CD4-positive, alpha-beta T cell treated with Interleukin-1 beta for 1 hour (primary cell): ENCODE data around the gene BID.

Source experiments
- DNase-seq, 2 donors: peaks; one replicate each; pipeline ENCODE4 v3.0.0-alpha.2; 2020 to 2022

The BID gene

DNA sequence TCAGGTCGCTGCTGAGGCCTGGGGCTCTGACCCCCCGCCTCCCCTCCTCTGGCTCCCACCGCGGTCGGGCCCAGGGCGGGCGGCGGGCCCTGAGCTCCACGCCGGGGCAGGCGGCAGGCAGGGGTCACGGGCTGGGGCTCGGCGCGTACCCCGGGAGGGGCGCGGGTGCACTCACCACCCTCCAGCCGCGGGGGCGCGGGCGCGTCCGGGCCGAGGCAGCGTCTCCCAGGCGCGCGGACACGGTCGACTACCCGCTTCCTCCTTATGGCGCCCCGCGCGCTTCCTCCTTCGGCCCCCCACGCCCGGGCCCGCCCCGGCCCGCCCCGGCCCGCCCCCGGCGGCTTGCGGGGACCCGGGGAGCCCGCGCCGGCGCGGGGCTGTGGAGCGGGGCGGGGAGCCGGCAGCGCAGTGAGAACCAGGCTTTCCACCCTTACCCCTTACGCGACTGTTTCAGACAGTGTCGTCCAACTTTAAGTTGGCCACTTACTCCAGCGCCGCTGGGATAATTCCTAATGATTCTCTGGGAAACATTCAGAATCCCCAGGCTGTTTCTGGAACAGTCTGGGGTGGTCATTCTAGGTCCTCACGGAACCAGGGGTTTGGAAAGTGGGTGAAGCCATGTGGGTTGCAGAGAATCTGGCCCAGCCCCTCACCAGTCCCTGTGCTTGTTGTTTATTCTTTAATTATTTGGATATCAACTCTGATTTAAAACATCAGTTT lies at the start of gene BID:
TSS of gene BID (minus strand) at position 264 of the 720 bp plus-strand sequence. CDS start 24,353 bp downstream, outside the sequence.
- DNase-seq, result peak; percentile 57 to 70

DNA sequence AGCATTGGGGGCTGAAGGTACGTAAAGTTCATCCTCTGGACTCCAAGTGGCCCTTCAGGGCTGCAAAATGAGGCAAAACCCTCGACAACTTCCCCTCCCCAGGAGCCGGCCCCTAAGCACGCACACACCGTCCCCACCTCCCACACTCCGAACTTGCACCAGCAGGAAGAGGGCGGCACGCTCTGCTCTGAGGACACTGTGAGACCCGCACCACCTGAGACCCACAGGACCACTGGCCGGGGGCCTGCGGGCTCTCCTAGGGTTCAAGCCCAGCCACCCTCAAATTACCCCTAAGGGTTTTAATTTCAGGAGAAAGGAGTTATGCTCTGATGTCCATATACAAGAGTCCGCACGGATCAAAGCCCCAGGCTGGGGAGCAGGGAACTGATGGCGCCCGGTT lies 49.7 kb upstream of the BID start:
- no peak for DNase-seq

DNA sequence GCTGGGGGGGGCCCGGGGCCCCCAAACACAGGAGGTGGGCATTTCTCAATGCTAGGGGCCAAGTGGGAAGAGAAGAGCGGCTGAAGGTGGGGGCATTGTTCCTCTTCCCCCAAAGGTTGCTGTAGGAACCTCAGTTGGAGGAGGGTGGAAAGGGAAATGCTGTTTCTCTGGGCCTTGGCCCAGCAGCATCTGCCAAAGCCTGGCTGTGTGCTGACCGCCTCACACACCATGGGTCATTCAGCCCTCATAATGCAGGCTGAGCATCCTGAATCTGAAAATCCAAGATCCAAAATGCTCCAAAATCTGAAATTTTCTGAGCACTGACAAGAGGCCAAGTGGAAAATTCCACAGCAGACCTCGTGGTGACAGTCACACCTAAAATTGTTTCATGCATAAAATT lies 49.0 kb upstream of the BID start:
- DNase-seq, result no peak

DNA sequence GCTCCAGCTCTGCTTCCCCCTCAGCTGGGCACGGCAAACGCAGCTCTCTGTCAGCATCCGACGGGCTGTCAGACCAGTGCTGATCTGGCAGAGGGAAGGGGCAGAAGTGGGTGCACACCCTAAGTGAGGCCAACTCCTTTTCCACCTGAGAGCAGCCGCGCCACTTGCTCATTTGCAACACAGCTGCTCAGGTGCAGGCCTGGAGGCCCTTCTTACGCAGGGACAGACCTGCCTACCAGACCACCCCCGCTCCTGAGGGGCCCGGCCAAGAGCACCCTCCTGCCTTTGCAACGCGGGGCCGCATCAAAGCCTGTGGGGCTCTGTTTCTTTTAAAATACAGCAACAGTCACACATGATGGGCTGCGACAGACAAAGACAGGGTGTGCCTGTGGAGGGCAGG lies 47.8 kb upstream of the BID start:
- DNase-seq, result no peak

DNA sequence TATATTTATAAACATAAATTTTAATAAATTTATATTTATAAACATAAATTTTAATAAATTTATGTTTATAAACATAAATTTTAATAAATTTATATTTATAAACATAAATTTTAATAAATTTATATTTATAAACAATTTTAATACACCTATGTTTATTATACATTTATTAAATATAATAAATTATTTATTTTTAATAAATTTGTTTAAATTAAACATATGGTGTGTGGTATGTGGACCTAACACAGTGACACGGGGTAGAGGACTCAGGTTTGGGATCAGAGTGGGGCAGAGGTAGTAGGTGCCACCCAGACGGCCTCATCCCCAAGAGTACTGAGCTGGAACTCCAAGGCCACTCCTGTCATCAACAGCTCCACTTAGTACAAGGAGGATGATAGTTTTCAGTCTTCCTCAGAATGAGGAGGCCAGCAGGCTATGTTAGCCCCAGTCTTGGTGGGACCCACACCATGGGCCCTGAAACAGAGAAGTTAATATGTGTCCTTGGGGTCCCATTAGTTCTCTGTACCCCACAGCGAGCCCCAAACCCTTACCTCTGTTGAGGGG lies 46.7 kb upstream of the BID start:
- DNase-seq, result no peak

DNA sequence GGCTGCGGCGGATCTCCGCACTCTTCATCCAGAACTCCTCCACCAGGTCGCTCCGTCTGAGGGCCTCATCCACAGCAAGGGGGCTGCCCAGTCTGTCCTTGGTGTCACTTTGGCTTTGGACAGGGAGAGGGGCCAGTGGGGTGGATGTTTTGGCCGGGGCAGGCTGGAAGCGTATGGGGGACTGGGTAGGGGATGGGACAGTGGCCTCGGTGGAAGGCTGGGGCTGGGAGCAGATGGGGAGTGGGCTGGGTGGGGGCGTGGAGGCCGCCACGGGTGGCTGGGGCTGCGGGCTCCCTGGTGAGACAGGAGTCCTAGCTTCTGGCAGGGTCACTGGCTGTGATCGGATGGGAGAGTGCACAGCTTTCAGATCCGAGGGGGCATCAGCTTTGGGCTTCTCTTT lies 44.4 kb upstream of the BID start:
- no peak for DNase-seq

DNA sequence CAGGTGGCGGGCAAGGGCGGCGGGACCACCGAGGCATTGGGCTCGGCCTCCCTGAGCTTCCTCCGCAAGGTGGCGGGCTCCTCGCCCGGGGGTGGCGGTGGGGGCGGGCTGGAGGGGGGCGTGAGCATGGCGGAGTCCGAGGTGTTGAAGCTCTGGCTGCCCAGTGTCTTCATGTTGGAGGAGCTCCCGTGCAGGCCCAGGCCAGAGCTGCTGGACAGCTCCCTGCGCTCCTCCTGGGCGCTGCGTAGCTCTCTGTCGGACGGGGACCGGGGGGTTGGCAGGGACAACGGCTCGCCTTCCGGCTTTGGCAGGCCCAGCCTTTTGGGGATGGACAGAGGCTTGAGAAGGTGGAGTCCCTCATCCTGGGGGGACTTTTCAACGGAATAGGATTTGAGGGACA lies 43.9 kb upstream of the BID start:
- no peak for DNase-seq

DNA sequence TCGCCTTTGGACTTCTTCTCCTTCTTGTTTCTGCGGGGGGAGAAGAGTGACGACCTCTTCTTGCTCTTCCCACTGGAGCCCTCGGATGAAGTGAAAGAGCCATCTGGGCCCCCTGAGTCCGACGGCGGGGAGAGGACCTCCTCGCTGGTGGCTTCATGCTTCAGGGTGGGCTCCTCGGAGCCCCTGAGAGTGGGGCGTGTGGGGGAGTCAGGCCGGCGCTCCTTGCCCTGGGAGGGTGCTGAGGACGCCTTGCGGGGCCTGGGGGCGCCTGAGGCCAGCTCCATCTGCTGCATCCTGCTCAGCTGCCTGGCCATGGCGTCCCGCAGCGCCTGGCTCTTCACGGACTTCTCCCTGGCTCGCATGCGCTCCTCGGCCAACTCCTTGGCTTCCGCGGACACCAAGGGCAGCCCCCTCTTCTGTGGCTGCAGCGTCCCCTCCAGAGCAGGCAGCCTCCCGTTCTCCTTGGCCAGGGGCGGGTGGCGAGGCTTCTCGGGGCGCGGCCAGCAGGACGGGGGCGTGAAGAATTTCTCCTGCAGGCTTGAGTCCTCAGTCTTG lies 43.3 kb upstream of the BID start:
- DNase-seq, result no peak

DNA sequence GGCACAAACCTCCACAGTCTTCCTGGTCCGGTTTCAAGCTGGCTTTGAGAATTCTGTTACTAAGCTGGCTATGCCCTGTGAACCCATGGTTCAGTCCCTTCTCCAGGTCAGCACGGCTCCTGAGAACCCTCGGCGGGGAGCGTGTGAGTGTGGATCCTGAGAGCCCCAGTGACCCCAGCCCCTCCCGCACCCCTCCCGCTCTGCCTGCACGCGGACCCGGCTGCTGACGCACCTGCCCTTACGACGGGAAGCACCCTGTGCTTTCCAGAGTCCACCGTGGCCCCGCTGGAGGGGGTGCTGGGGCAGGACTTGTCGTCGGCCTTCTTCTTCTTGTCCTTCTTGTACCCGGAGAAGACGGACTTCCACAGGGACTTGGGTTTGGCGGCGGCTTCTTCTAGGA lies 42.8 kb upstream of the BID start:
- no peak for DNase-seq

DNA sequence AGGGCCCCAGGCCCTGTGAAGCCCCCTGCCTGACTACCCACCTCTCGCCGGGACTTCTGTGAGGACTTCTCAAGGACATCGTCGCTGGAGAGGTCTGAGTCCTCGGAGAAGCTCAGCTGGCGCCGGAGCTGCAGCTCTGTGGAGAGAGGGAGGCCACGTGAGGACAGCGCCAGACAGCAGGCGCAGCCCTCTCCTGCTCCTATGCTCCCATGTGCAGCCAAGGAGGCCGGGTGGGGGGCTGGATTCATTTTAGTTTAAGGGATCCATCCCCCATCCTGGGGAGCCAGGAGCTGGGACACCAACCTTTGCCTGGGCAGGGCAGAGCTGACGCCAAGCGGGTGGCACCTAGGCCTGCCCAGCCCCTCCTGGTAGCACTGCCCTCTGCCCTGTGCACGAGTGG lies 42.4 kb upstream of the BID start:
- no peak for DNase-seq

DNA sequence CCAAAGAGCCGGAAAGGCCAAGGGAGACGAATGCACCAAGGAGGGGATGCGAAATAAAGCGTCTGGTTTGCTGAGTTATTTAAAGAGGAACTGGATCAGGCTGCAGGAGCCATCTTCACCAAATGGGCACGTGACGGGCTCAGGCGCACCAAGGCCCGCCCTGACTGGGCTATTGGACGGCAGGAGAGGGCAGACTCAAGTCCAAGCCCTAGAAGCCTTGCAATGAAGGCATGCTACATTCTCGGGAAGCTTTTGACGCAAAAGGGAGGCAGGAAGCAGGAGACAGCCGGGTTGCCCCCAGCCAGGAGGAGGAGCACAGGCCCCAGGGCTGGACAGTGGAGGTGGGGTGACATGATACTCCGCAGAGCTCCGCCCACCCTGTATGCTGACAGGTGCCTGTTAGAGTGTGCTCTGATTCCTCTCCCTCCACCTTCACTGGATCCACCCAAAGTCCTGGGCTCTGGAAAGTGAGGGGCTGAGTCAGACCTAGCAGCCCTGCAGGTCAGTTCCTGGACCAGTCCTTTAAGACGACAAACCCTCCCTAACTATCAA lies 41.5 kb upstream of the BID start:
- no peak for DNase-seq

DNA sequence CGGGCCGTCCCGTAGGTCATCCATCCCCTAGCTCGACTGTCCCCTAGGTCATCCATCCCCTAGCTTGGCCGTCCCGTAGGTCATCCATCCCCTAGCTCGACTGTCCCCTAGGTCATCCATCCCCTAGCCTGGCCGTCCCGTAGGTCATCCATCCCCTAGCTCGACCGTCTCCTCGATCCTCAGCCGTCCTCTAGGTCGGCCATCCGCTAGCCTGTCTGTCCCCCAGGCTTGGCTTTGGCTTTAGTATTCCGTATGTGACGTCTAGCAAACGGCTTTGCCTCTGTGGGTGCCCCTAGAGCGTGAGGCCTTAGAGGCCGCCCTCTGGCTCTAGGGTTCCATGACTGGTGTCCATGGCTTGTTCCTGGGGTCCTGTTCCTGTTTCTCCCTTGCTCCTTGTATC lies 40.6 kb upstream of the BID start:
- no peak for DNase-seq

DNA sequence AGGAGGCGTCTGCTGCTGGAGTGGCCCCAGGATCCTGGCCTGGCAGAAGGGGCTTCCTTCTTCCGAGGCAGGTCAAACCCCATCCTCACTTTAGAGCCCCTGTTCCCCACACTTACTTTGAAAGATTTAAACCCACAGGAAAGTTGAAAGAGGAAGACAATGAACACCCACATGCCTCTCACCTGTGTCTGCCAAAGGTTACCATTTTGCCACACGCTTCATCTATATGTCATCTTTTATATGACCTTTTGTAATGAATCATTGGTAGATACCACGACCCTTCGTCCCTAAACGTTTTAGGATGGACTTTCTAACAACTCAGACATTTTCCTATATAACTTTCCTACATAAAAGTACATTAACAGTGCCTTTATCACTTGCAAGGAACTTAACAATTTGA lies 39.8 kb upstream of the BID start:
- DNase-seq, result no peak

DNA sequence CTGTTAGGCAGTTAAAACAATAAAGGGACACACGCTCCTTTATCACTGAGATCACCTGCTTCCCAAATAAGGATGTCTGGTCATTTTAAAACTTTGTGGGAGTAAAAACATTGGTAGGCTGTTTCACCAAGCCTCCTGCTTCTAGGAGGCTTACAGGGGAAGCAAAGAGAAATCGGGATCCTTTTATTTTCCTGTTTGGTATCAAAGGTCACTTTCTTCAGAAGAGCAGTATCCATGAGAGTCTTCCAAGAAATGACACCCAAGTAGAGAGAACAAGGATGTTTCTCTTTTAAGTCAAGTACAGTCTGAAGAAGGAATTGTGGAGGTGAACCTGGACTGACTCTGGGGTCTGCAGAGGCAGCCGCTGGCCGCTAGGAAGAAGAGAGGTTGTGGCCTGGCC lies 36.9 kb upstream of the BID start:
- no peak for DNase-seq

DNA sequence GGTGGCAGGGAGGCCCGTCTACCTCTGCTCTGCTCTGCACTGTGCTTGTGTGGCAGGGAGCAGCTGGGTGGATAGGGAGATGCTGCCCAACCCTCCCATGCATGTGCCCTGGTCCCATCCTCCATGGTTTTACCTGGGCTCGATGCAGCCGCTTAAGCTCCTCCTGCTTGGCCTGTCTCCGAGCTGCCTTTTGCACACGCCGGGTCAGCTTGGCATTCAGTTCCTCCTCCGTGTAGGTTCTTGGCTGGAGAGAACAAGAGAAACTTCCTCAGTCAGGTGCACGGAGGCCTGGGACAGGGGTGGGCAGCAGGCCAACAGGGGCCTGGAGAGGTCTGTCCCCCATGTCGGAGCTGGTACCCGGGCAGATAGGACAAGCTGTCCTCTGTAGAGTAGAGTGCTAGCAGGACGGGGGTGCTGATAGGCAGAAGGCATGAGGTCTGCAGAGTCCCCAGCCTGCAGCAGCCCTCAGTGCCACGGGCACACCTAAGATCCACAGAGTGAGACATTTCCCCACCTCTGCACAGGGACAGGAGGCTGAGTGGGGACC lies 36.4 kb upstream of the BID start:
- DNase-seq, result no peak

DNA sequence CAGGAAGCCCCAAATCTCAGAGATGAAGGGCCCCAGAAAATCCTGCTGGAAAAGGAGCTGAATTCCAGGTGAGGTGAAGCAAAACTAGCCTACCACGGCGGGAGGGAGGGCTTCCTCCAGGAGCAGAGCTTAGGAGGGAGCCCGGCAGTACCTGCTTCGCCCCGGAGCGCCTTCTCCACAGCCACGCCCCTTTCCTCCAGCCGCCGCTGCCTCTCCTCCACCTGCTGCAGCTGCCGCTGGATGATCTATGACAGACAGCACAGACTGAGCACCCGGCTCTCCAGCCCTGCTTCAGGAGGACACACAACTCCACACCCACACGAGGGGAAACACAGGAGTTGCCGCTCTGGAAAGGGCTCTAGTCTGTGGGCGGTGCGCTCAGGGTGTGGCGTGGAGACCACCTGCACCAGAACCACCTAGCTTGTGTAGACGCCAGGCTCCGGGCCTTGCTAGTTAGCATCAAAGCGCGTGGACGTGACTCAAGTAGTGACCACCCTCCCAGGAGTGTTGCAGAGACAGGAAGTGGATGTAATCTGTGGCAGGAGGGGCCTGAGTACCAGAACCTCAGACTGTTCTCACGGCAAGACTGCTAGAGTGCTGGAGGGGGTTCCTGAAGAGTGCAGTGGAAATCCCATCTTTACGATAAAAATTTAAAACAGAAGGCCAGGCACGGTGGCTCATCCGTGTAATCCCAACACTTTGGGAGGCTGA lies 34.6 kb upstream of the BID start:
- no peak for DNase-seq

DNA sequence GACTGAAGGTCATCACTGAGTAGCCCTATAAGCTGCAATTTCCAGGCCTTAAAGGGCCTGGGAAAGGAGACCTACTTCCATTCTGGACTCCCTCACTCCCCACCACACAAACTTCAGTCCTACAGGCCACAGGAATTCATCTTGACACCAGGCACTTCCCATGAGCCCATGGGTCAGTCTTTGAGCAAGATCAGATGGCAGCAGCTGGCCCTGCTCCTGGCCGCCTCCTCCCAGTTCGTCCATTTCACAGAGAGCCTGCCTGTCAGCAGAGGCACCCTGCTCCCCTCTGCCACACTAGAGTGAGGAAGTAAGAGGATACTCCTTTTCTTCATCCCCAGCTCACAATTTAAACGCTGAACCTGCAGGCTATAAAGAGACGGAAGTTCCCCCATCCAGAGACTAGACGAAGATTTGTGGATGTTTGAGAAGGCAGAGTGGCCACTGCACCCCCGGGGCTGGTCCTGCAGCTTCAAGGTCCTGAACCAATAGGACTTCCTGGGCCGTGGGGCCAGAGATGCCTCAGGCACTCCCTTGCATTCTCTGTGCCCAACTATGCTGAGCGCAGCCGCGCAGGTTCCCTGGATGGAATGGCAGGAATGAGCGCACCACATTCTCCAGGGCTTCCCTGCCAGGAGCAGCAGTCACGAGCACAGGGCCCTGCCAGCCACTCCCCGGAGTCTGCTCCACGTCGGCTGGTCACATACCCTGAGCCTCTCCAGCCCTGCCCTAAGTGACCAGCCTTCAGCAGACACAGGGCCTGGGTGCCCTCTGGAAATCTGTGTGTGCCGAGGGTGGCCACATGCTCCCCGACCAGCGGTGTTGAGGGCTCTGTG lies 33.5 kb upstream of the BID start:
- DNase-seq, result no peak

DNA sequence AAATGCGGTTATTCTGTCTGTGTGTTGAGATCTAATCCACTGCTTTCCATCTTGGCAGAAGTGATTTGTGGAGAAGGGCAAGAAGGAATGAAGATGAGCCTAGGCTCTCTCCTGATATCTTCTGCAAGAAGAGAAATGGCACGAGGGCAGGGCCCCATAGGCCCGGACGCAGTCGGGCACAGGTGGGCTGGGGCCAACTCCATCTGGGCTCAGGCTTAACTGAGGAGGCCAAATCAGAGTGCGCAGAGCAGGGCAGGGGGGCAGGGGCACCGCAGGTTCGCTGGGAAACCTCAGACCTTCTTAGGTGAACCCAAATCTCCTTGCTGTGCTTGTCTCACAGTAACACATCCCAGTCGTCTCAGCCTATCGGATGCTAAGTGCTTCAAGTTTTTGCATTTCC lies 32.8 kb upstream of the BID start:
- DNase-seq, result no peak

DNA sequence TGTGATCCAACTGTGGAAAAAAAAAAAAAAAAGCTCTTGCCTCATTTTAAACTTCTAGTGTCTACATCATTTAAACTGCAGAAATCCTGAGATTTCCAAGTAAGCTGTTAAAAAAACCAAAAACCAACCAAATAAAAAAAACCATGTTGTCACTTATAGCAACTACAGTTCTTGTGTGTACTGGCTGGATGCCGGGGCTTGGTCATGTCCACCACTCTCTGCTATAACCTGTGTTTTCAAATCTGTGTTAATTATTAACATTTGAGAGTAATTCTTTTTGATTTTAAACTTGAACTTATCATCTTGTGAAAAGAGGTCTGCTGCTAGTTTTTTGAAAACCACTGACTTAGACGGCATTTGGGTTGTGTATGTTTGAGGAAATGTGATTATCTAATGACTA lies 32.2 kb upstream of the BID start:
- no peak for DNase-seq

DNA sequence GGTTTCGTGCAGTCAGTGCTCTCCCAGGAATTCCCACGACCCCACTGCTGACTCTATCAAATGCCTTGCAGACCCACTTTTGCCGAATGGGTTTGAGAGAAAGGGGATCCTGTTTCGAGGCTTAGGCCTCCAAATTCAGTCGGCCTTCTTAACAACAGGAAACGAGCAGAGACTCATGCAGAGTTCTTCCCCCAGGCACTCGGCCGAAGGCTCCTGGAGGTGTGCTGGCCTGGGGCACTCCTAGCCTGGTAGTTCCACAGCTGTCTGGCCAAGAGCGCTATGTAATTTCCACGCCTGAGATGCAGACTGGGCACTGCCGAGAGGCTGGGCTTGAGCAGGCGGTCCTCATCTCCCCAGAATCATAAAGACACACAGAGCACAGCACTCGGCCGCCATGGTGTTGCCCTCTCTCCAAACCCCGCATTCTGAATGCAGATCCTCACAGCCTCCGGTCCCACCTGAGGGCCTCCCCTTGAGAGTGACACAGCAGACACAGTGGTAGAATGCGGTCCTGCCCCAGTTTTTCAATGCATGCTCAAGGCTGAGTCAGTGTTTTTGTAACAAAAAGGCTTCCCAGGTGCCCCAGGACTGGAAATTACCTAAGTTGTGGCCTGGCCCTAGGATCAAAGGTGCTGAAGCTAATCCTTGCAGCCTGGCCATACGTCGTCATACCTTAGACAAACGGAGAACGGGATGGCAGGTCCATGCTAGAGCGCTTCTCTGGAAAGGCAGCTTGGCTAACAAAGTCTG lies 30.2 kb upstream of the BID start:
- DNase-seq, result no peak

DNA sequence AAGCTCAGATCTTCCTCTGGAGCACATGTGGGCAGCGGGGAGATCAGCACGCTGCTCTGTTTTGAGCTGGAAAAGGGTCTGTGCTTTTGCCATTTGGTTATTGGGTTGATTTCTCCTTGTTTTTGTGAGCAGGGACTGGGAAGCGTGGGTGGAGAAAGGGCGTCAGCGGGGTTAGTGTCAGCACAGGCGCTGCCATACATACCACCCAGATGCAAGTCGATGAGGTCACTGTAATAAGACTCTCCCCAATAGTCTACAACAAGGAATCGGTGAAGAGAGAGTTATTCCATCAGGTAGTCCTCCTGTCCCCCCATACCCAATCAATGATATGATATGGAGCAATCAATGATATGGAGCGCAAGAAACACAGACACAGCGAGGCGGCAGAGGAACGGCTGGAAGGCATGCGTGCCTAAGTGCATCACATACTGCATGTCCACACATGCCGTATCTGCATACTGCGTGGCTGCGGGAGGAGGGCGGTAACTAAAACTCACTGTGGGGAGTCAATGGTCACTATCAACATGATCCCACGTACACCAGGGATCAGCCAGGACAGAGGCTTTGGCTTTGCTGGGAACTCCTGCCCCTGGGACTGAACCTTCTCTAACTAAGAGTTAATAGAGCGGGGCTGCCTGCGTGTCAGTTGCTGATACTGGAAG lies 29.5 kb upstream of the BID start:
- no peak for DNase-seq
